Pancreas (tissue), 10 donors: ENCODE results near the gene TSKS. TPM values are rescaled to one million over a fixed set of nuclear protein-coding genes. Genes with fewer than 3 reads are reported as not detected.
"Not testable (repeated sequence)": the region's sequence is repeated elsewhere in the genome, so short reads cannot be mapped to it uniquely, and the experiment has no call there.

Experiments used
- ATAC-seq, 4 donors: fragments of 200-7000 bp; cut with Tn5 transposase; one replicate each; pipeline versions ENCODE4 v1.8.0 to v1.9.1; 2020; ENCODE audit warnings: mild to moderate bottlenecking in 4 of 4, moderate library complexity in 4 of 4
- DNase-seq, 6 donors: peaks; one replicate each; pipeline ENCODE4 v3.0.0-alpha.2; 2020
- FAIRE-seq: peaks from 2 replicates; lab custom pipeline; 2012; peaks lifted over from hg19 to GRCh38; lab: Jason Lieb, UNC
- H3K27ac ChIP-seq, 4 donors: fragments of 200-600 bp; sonication (generic); 1 replicate in 3 of 4; 2 replicates in 1 of 4; pipeline versions ENCODE4 v1.5.0 to v1.8.0; 2020
- H3K27me3 ChIP-seq, 4 donors: fragments of 200-600 bp; one replicate each; pipeline ENCODE4 v1.8.0; 2021
- H3K36me3 ChIP-seq, 3 donors: fragments of 200-600 bp; sonication (generic) in 1 of 3; one replicate each; pipeline versions ENCODE4 v1.5.0 to v1.8.0; 2020 to 2021
- H3K4me1 ChIP-seq, 3 donors: fragments of 200-600 bp; one replicate each; pipeline ENCODE4 v1.8.0; 2021
- H3K4me3 ChIP-seq, 4 donors: fragments of 200-600 bp; sonication (generic) in 2 of 4; one replicate each; pipeline versions ENCODE4 v1.5.0 to v1.8.0; 2020 to 2021
- H3K9me3 ChIP-seq, 4 donors: fragments of 200-600 bp; one replicate each; pipeline ENCODE4 v1.8.0; 2021
- CTCF ChIP-seq, 4 donors: fragments of 200-600 bp; sonication (generic) in 3 of 4; IDR thresholded peaks; one replicate each; pipeline versions ENCODE4 v1.5.0 to v1.8.0; 2021; ENCODE audit warnings: antibody characterized with exemption in 4 of 4
- WGBS, 2 donors: extraction: QIAGEN DNeasy Blood & Tissue Kit; methylation state at CpG; one replicate each; pipeline ENCODE4 v1.1.7; 2013; 5-methylcytosine and 5-hydroxymethylcytosine counted together
- intact Hi-C, 3 donors: fragments of 100-400 bp; cut with DNase I; formaldehyde crosslinking; loops; one replicate each; pipeline versions ENCODE4 v1.11.1 to v1.14.2; 2022
- polyA plus RNA-seq, 2 donors: library from polyadenylated mRNA; stranded (reverse); fragments of 200-250 nt; gene quantifications; one replicate each; pipeline ENCODE4 v1.2.3, GENCODE V29; 2013
- total RNA-seq, 6 donors: library from RNA; stranded (reverse); fragmentation: NEBNext Ultra II Directional in 4 of 6; extraction: Animal tissue kit (Norgen Biotek cat#: 25700) in 4 of 6; gene quantifications; one replicate each; pipeline versions ENCODE4 v1.2.1 to v1.2.4, GENCODE V29; 2021 to 2023
- donor health status: healthy with polysubstance abuse.
- donor health status: DM: no; HTN: no; CAD: no; lungs with moderate emphysema.
- donor health status: DM: no; HTN: no; CAD: no.
- donor health status: control.
- donor health status: control.
- donor health status: Bipolar disorder and iron deficiency.
- donor health status: DM: yes; HTN: yes; CAD: no.
- donor health status: DM: no; HTN: no; CAD: no.
- donor health status: DM: no; HTN: no; CAD: no.
- donor health status: DM: yes; HTN: yes; CAD: no.

Gene TSKS
- total and polyA plus RNA-seq, 8 donors = 0.08 to 0.76 (median 0.34) TPM; not detected in 3

- ATAC-seq = no peak
Measured at GRCh38 chr19:49738268-49738667, 24.8 kb downstream of the TSKS start.

GRCh38 chr19:49730166-49730565 lies 32.9 kb downstream of the TSKS start:
- intact Hi-C loops = no loop called here
- no peak overlapping the region for H3K27ac ChIP-seq
- no peak for ATAC-seq

More at GRCh38 chr19:49738268-49738667, 24.8 kb downstream of the TSKS start:
- intact Hi-C loops = no loop called here
- H3K4me1 ChIP-seq = no peaks in the 10 kb centered on the region
- H3K36me3 ChIP-seq = no peaks in the 10 kb centered on the region
- 71 to 75% methylated on average over 4 of the region's 4 CpGs for WGBS, 2 donors
- FAIRE-seq (no peak), DNase-seq (no peak)
- no peaks in the 10 kb centered on the region for H3K9me3 ChIP-seq
- no peak overlapping the region for H3K4me3 ChIP-seq
- H3K27me3 ChIP-seq = no peaks in the 10 kb centered on the region
- no peak for TF ChIP-seq CTCF (IDR thresholded peaks at IDR 0.05)
- H3K27ac ChIP-seq = no peak overlapping the region

GRCh38 chr19:49727217-49728030 lies 35.7 kb downstream of the TSKS start:
- FAIRE-seq (no peak), DNase-seq (no peak), ATAC-seq (peak in 3 of 4 donors; percentile 19 to 61 (median 57))
- Histone ChIP-seq H3K4me3 (no peak overlapping the region), H3K4me1 (no peaks in the 10 kb centered on the region), H3K9me3 (no peaks in the 10 kb centered on the region), H3K27me3 (no peaks in the 10 kb centered on the region), H3K36me3 (no peaks in the 10 kb centered on the region), H3K27ac (no peak overlapping the region)
- TF ChIP-seq CTCF (IDR thresholded peaks at IDR 0.05) = no peak
- intact Hi-C loops = no loop called here
- 61 to 70% methylated on average over 23 of the region's 23 CpGs for WGBS, 2 donors

More at GRCh38 chr19:49730166-49730565, 32.9 kb downstream of the TSKS start:
- TF ChIP-seq CTCF (IDR thresholded peaks at IDR 0.05) = no peak
- Histone ChIP-seq H3K4me1 (no peaks in the 10 kb centered on the region), H3K4me3 (no peak overlapping the region), H3K36me3 (no peaks in the 10 kb centered on the region), H3K27me3 (no peaks in the 10 kb centered on the region), H3K9me3 (no peaks in the 10 kb centered on the region)
- FAIRE-seq = no peak
- no peak for DNase-seq
- 75 to 93% methylated on average over 5 of the region's 5 CpGs for WGBS, 2 donors

- H3K4me1 ChIP-seq, DNase-seq, H3K27me3 ChIP-seq, H3K9me3 ChIP-seq, H3K27ac ChIP-seq, H3K4me3 ChIP-seq, FAIRE-seq, ATAC-seq, intact Hi-C loops, H3K36me3 ChIP-seq: not testable (repeated sequence)
- 69 to 72% methylated on average over 22 of the region's 22 CpGs for WGBS, 2 donors
Measured at GRCh38 chr19:49719420-49719819, 43.7 kb downstream of the TSKS start.

- DNase-seq (no peak), FAIRE-seq (no peak), ATAC-seq (no peak)
- 81 to 82% methylated on average over 6 of the region's 6 CpGs for WGBS, 2 donors
- H3K36me3 ChIP-seq = no peaks in the 10 kb centered on the region
- intact Hi-C loops = no loop called here
- H3K4me1 ChIP-seq = no peaks in the 10 kb centered on the region
- H3K4me3 ChIP-seq = no peak overlapping the region
- TF ChIP-seq CTCF (IDR thresholded peaks at IDR 0.05) = no peak
- no peak overlapping the region for H3K27ac ChIP-seq
- H3K27me3 ChIP-seq = no peaks in the 10 kb centered on the region
- no peaks in the 10 kb centered on the region for H3K9me3 ChIP-seq
Measured at GRCh38 chr19:49718991-49719390, 44.1 kb downstream of the TSKS start.
